ENCODE results near the gene CPE. TPM values are rescaled to one million over a fixed set of nuclear protein-coding genes. Genes with fewer than 3 reads are reported as not detected.

CPE gene
- total RNA-seq, 4 donors from 2014 or later = 22.3 to 33.5 (median 30.9) TPM

DNA sequence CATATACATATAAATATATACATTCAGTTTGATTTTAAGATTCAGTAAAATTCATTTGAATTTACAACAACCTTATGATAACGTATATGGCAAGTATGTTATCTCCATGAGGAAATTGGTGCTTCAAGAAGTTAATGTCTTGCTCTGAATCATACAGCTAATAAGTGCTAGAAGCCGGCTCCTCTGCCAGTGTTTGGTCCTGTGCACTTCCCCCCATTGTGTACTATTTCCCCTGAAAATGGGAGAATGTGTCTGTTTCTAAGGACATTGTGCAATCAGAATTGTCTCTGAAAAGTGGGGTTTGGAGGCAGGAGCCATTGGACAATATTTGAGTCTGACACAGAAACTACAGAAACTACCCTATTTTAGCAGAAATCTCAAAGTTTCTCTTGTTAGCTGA is 135.9 kb downstream of the CPE start:
- 70% methylated on average over 2 of the region's 2 CpGs for WGBS
- H3K27ac ChIP-seq = no peak overlapping the region
- H3K9me3 ChIP-seq = no peaks in the 10 kb centered on the region
- H3K36me3 ChIP-seq = no peaks in the 10 kb centered on the region
- H3K4me3 ChIP-seq = no peak overlapping the region
- TF ChIP-seq POLR2A (IDR thresholded peaks at IDR 0.05) (no peak), POLR2AphosphoS5 (IDR thresholded peaks at IDR 0.05) (no peak), EP300 (IDR thresholded peaks at IDR 0.05) (no peak)
- TF ChIP-seq, protein P1, sequence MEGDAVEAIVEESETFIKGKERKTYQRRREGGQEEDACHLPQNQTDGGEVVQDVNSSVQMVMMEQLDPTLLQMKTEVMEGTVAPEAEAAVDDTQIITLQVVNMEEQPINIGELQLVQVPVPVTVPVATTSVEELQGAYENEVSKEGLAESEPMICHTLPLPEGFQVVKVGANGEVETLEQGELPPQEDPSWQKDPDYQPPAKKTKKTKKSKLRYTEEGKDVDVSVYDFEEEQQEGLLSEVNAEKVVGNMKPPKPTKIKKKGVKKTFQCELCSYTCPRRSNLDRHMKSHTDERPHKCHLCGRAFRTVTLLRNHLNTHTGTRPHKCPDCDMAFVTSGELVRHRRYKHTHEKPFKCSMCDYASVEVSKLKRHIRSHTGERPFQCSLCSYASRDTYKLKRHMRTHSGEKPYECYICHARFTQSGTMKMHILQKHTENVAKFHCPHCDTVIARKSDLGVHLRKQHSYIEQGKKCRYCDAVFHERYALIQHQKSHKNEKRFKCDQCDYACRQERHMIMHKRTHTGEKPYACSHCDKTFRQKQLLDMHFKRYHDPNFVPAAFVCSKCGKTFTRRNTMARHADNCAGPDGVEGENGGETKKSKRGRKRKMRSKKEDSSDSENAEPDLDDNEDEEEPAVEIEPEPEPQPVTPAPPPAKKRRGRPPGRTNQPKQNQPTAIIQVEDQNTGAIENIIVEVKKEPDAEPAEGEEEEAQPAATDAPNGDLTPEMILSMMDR (IDR thresholded peaks at IDR 0.05) = no peak
- DNase-seq (ENCODE audit: low spot score in 2 of 2) = no peak
- H3K27me3 ChIP-seq = no peaks in the 10 kb centered on the region
- peaks cover 36% of the 10 kb centered on the region for H3K4me1 ChIP-seq

DNA sequence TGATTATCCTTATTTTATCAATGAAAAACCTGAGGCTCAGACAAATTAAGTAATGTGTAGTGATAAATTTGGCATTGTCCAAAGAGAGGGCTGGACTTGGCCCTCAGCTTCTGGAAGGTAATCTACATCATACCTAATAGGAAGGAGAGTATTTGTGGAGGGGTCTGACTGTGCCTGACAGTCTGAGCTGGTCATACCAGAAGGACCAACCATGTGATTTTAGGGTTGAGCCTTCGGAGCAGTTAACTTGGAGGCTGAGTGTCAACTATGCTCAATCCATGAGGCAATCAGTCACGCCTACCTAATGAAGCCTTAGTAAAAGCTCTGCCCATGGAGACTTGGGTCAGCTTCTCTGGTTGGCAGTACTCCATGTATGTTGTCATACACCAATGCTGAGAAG is 136.4 kb downstream of the CPE start:
- Histone ChIP-seq H3K4me3 (no peak overlapping the region), H3K27ac (no peak overlapping the region), H3K9me3 (no peaks in the 10 kb centered on the region), H3K36me3 (no peaks in the 10 kb centered on the region), H3K27me3 (no peaks in the 10 kb centered on the region), H3K4me1 (peaks cover 37% of the 10 kb centered on the region)
- 78% methylated on average over 2 of the region's 2 CpGs for WGBS
- DNase-seq (ENCODE audit: low spot score in 2 of 2) = no peak
- TF ChIP-seq, protein P1 (IDR thresholded peaks at IDR 0.05) = no peak
- no peak for TF ChIP-seq EP300 (IDR thresholded peaks at IDR 0.05)
- no peak for TF ChIP-seq POLR2A (IDR thresholded peaks at IDR 0.05)
- no peak for TF ChIP-seq POLR2AphosphoS5 (IDR thresholded peaks at IDR 0.05)

DNA sequence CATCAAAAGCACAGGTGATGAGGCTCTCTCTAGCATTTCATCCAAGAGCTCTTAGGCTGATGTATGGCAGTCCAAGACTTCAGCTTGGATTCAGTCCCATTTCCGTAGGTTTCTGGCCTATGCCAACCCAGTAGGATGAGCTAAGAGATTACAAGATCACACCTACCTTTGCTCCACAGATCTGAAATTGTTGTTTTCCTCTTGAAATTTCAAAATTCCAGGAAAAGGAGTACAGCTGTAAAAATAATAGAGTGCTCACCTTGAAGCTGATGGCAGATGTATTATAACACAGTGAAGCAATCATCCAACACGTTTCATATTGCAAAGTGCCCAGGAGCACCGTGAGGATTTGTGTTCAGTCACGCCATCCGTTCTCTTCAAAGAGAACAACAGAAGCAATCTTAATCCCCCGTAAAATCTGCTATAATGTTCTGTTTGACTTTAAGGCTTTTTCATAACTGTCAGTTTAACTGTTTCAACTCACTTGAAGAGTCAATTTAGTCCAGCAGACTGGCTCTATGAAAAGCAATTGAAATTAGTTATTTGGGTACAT is 137.5 kb downstream of the CPE start:
- Histone ChIP-seq H3K27me3 (no peaks in the 10 kb centered on the region), H3K36me3 (no peaks in the 10 kb centered on the region), H3K9me3 (no peaks in the 10 kb centered on the region), H3K4me1 (peaks cover 37% of the 10 kb centered on the region), H3K27ac (no peak overlapping the region), H3K4me3 (no peak overlapping the region)
- WGBS = 45% methylated on average over 6 of the region's 6 CpGs
- DNase-seq (ENCODE audit: low spot score in 2 of 2) = no peak
- TF ChIP-seq EP300 (IDR thresholded peaks at IDR 0.05) = no peak
- TF ChIP-seq, protein P1 (IDR thresholded peaks at IDR 0.05) = no peak
- TF ChIP-seq POLR2A (IDR thresholded peaks at IDR 0.05) = no peak
- no peak for TF ChIP-seq POLR2AphosphoS5 (IDR thresholded peaks at IDR 0.05)

DNA sequence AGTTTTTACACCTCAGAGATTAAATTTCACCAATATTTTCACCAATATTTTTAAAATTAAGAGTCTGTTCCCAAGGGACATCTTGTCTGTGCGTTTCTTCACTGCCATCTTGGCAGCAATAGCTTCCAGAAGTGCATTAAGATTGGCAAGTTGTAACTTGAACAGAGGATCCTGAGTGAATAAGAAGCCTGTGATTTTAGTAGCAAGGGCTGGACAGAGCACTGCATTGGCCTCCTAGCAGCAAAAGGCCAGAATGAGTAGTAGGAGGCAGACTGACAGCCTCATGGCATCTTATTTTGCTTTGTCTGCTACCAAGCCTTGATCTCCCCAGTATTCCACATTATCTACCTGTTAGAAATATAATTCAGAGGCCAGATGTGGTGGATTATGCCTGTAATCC is 138.4 kb downstream of the CPE start:
- Histone ChIP-seq H3K27ac (no peak overlapping the region), H3K27me3 (no peaks in the 10 kb centered on the region), H3K36me3 (no peaks in the 10 kb centered on the region), H3K9me3 (no peaks in the 10 kb centered on the region), H3K4me1 (peaks cover 37% of the 10 kb centered on the region), H3K4me3 (no peak overlapping the region)
- TF ChIP-seq, protein P1 (IDR thresholded peaks at IDR 0.05) = no peak
- TF ChIP-seq POLR2AphosphoS5 (IDR thresholded peaks at IDR 0.05) = no peak
- TF ChIP-seq EP300 (IDR thresholded peaks at IDR 0.05) = no peak
- TF ChIP-seq POLR2A (IDR thresholded peaks at IDR 0.05) = no peak
- WGBS = 33% methylated on average over 1 of the region's 1 CpG
- DNase-seq (ENCODE audit: low spot score in 2 of 2) = no peak

DNA sequence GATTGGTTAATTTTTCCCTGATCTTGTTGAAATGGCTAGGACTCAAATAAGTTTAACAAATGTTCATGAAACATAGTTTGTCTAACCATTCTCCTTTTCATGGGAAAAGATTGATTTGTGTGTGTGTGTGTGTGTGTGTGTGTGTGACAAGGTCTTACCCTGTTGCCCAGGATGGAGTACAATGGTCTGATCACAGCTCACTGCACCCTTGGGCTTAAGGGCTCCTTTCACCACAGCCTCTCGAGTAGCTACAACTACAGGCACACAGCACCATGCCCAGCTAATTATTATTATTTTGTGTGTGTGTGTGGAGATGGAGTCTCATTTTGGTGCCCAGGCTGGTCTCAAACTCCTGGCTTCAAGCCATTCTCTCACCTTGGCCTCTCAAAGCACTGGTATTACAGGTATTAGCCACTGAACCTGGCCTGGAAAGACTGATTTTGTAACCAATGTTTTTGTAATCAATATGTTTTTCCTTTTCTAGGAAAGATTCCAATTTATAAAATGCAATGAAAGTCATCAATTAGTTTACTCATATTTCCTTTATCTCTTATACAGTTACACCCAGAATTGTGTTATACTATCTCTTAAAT is 139.3 kb downstream of the CPE start:
- 47% methylated on average over 1 of the region's 1 CpG for WGBS
- DNase-seq (ENCODE audit: low spot score in 2 of 2) = no peak
- no peaks in the 10 kb centered on the region for H3K9me3 ChIP-seq
- H3K4me1 ChIP-seq = peaks cover 33% of the 10 kb centered on the region
- no peak overlapping the region for H3K4me3 ChIP-seq
- no peak overlapping the region for H3K27ac ChIP-seq
- no peaks in the 10 kb centered on the region for H3K36me3 ChIP-seq
- no peaks in the 10 kb centered on the region for H3K27me3 ChIP-seq
- TF ChIP-seq, protein P1 (IDR thresholded peaks at IDR 0.05) = no peak
- TF ChIP-seq POLR2A (IDR thresholded peaks at IDR 0.05) (no peak), EP300 (IDR thresholded peaks at IDR 0.05) (no peak), POLR2AphosphoS5 (IDR thresholded peaks at IDR 0.05) (no peak)

Measured in suprapubic skin (tissue), 4 donors.